Left lung (tissue), 10 donors: Measurements from ENCODE around the gene ZDHHC17. TPM values are rescaled to one million over a fixed set of nuclear protein-coding genes. Genes with fewer than 3 reads are reported as not detected.
A peak's percentile ranks its signal among the peaks of the same experiment; 100 is the strongest.

Experiments
- ATAC-seq: fragments of 200-7000 bp; cut with Tn5 transposase; one replicate; pipeline ENCODE4 v1.9.1; 2020; ENCODE audit warnings: moderate library complexity
- DNase-seq, 4 donors: peaks; one replicate each; pipeline ENCODE4 v3.0.0-alpha.2; 2013 to 2020
- H3K27ac ChIP-seq, 2 donors: fragments of 200-600 bp; sonication (generic) in 1 of 2; one replicate each; pipeline versions ENCODE4 v1.5.0 to v1.8.0; 2020 to 2021
- H3K27me3 ChIP-seq, 2 donors: fragments of 200-600 bp; sonication (generic) in 1 of 2; one replicate each; pipeline versions ENCODE4 v1.5.0 to v1.8.0; 2020 to 2021
- H3K36me3 ChIP-seq, 2 donors: fragments of 200-600 bp; sonication (generic) in 1 of 2; one replicate each; pipeline versions ENCODE4 v1.5.0 to v1.8.0; 2020 to 2021
- H3K4me1 ChIP-seq, 2 donors: fragments of 200-600 bp; one replicate each; pipeline ENCODE4 v1.8.0; 2021
- H3K4me3 ChIP-seq, 2 donors: fragments of 200-600 bp; sonication (generic) in 1 of 2; one replicate each; pipeline versions ENCODE4 v1.5.0 to v1.8.0; 2020 to 2021; ENCODE audit warnings: mild to moderate bottlenecking in 1 of 2
- H3K9me3 ChIP-seq, 2 donors: fragments of 200-600 bp; sonication (generic) in 1 of 2; one replicate each; pipeline versions ENCODE4 v1.5.0 to v1.8.0; 2020 to 2021
- intact Hi-C, 2 donors: fragments of 100-400 bp; cut with DNase I; formaldehyde crosslinking; loops; one replicate each; pipeline versions ENCODE4 v1.11.2 to v1.14.2; 2022
- polyA plus RNA-seq, 6 donors: library from polyadenylated mRNA; unstranded; fragments of 120-200 nt; gene quantifications; one replicate each; pipeline ENCODE4 v1.2.1, GENCODE V29; 2013; ENCODE audit not compliant: insufficient read length in 6 of 6
- total RNA-seq, 2 donors: library from RNA; stranded (reverse); fragmentation: NEBNext Ultra II Directional; extraction: Animal tissue kit (Norgen Biotek cat#: 25700); gene quantifications; one replicate each; pipeline ENCODE4 v1.2.1, GENCODE V29; 2021
- TF ChIP-seq, protein P1 (sequence below), 2 donors: fragments of 200-600 bp; sonication (generic) in 1 of 2; IDR thresholded peaks; one replicate each; pipeline versions ENCODE4 v1.5.0 to v1.8.0; 2021; ENCODE audit warnings: antibody characterized with exemption in 2 of 2
- donor health status: DM: no; HTN: yes; CAD: no.
- donor health status: DM: no; HTN: no; CAD: no.

Gene ZDHHC17
- total and polyA plus RNA-seq, 8 donors: 26.8 to 99.6 (median 77.6) TPM

DNA sequence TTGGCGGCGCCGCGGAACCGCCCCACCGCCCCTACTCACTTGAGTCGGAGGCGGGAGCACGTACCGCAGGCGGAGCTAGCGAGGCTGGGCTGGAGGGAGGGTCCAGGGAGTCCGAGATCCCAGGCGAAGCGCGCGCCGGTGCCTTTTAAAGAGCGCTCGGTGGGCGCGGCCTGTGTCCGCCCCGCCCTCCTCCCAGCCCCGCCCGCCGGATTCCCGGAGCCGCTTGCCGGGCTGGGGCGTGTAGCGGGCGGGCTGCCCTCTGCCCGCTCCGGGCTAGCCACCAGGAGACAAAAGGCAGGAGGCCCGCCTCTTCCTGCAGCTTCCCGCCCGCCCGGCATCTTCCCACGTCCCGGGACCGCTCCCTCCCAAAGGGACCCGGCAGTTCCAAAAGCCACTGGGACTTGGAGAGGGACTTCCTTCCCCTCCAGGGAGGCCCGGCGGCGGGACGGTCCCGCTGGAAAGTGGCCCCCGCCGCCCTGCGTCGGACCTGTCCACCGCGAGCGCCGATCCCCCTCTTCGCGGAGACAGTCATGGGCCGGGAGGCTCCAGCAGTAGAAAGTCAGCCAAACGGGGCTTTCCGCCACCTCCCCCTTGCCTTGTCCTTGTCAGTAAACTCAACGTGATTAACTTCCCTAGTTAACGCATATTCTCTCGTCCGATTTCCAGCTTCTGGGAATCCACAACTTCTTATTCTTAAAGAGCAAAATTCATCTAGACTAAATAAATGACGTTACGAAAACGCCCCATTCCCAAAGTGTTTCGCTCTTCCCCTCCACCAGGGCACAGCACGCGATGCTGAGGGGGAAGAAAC is 115.2 kb downstream of the ZDHHC17 start, which contains the start of gene CSRP2:
TSS of gene CSRP2 (minus strand) at position 121 of the 811 bp plus-strand sequence. CDS start 12,759 bp downstream, outside the sequence.
- peaks cover 0 to 46% of the 10 kb centered on the region in 2 donors for H3K27me3 ChIP-seq
- peak within 1 kb of the TSS; percentile 52 to 68 for H3K4me3 ChIP-seq
- H3K9me3 ChIP-seq: no peaks in the 10 kb centered on the region
- H3K27ac ChIP-seq: peak within 1 kb of the TSS; percentile 84 to 85
- peaks cover 0 to 21% of the 10 kb centered on the region in 2 donors for H3K4me1 ChIP-seq
- peak; percentile 98 for ATAC-seq
- peak; percentile 74 to 95 (median 90) for DNase-seq
- TF ChIP-seq, protein P1, sequence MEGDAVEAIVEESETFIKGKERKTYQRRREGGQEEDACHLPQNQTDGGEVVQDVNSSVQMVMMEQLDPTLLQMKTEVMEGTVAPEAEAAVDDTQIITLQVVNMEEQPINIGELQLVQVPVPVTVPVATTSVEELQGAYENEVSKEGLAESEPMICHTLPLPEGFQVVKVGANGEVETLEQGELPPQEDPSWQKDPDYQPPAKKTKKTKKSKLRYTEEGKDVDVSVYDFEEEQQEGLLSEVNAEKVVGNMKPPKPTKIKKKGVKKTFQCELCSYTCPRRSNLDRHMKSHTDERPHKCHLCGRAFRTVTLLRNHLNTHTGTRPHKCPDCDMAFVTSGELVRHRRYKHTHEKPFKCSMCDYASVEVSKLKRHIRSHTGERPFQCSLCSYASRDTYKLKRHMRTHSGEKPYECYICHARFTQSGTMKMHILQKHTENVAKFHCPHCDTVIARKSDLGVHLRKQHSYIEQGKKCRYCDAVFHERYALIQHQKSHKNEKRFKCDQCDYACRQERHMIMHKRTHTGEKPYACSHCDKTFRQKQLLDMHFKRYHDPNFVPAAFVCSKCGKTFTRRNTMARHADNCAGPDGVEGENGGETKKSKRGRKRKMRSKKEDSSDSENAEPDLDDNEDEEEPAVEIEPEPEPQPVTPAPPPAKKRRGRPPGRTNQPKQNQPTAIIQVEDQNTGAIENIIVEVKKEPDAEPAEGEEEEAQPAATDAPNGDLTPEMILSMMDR (IDR thresholded peaks at IDR 0.05): no peak
- intact Hi-C loops: no loop called here
- no peaks in the 10 kb centered on the region for H3K36me3 ChIP-seq

DNA sequence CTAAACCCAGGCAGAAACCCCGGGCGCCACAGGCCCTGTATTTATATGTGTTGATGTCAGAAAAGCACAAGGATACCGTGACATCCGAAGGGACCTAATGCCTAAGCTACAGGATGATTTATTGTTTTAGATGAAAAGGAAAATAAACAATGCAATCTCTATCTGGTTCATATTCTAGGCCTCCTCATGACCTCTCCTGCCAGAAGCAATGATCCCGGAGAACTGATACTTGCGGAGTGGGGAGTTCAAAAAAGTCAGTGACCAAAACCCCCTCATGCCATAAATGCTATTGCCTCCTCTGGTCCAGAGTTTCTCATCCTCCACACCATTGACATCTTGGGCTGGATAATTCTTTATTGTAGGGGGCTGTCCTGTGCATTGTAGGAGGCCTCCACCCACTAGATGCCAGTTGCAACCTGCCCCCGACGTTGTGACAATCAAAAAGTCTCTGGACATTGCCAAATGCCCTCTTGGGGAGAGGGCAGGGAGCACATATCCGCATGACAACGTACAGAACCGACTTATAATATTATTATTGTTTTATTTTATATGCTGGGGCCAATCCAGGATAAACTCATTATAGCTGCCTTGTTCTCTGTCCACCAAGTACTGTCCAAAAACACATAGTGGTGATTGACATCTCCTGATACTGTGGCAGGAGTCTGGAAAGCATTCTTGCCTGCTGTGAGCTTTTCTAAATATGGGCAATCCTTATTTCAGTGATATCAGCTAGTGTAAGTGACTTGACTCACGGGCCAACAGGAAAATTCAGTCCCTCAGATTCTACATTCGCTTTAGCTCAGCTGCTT is 116.0 kb downstream of the ZDHHC17 start:
- intact Hi-C loops: no loop called here
- peak in 1 of 4 donors; percentile 25 for DNase-seq
- Histone ChIP-seq H3K4me1 (peaks cover 0 to 17% of the 10 kb centered on the region in 2 donors), H3K27me3 (peaks cover 0 to 46% of the 10 kb centered on the region in 2 donors), H3K27ac (peak overlapping the region; percentile 84 to 85), H3K9me3 (no peaks in the 10 kb centered on the region), H3K4me3 (peak overlapping the region; percentile 52 to 68), H3K36me3 (no peaks in the 10 kb centered on the region)
- TF ChIP-seq, protein P1 (IDR thresholded peaks at IDR 0.05): peak in 1 of 2 donors; percentile 20
- ATAC-seq: no peak

DNA sequence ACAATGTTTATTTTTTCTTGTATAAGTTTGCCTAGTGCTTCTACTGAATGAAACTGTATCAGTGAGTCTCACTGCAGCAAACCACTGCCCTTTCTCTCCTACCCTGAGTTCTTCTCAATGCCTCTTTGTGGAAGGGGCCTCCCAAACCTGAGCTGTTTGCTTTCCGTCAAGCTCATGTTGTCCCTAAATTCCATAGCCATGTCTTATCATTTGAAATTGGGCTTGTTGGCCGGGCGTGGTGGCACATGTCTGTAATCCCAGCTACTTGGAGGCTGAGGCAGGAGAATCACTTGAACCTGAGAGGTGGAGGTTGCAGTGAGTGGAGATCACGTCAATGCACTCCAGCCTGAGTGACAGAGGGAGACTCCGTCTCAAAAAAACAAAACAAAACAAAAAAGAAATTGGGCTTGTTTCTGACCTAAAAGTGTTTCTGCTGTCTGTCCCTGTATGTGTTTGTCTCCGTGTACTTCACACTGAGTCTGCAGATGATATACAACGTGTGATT is 116.7 kb downstream of the ZDHHC17 start:
- TF ChIP-seq, protein P1 (IDR thresholded peaks at IDR 0.05): no peak
- Histone ChIP-seq H3K27me3 (peaks cover 0 to 46% of the 10 kb centered on the region in 2 donors), H3K4me3 (no peak overlapping the region), H3K9me3 (no peaks in the 10 kb centered on the region), H3K27ac (no peak overlapping the region), H3K36me3 (no peaks in the 10 kb centered on the region), H3K4me1 (peaks cover 0 to 17% of the 10 kb centered on the region in 2 donors)
- DNase-seq (no peak), ATAC-seq (no peak)
- intact Hi-C loops: no loop called here

DNA sequence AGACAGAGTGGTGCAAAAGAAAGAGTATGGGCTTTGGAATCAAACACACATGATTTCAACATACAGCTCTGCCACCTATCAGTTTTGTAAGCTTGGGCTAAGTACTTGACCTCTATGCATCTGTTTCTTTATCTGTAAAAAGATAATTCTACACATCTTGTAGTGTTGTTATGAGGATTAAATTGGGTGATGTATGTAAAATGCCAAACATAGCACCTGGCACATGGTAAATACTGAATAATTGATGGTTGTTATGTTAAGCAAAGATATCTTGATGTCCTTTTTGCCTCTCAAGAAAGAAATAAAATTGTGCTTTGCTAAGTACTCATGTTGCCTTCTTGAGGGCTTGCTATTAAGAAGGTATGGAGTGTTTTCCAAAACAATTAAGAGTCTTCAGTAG is 117.2 kb downstream of the ZDHHC17 start:
- H3K27me3 ChIP-seq: peaks cover 0 to 46% of the 10 kb centered on the region in 2 donors
- TF ChIP-seq, protein P1 (IDR thresholded peaks at IDR 0.05): no peak
- peaks cover 0 to 17% of the 10 kb centered on the region in 2 donors for H3K4me1 ChIP-seq
- intact Hi-C loops: no loop called here
- H3K9me3 ChIP-seq: no peaks in the 10 kb centered on the region
- DNase-seq: no peak
- no peak overlapping the region for H3K27ac ChIP-seq
- H3K4me3 ChIP-seq: no peak overlapping the region
- H3K36me3 ChIP-seq: no peaks in the 10 kb centered on the region
- no peak for ATAC-seq
